HFFc6 (cell line): ENCODE data around the gene ANTKMT. TPM values are rescaled to one million over a fixed set of nuclear protein-coding genes. Genes with fewer than 3 reads are reported as not detected.

Experiments
- DNase-seq: peaks from one replicate; pipeline ENCODE4 v3.0.0-alpha.2; 2018
- H3K27ac Mint-ChIP-seq: 2 replicates; pipeline ENCODE4 v1.8.0; 2020; ENCODE audit warnings: mild to moderate bottlenecking, mixed read lengths
- H3K27me3 Mint-ChIP-seq: 2 replicates; pipeline ENCODE4 v1.8.0; 2021; ENCODE audit warnings: mild to moderate bottlenecking, moderate library complexity, mixed read lengths; ENCODE audit not compliant: insufficient read depth
- H3K36me3 Mint-ChIP-seq: 2 replicates; pipeline ENCODE4 v1.8.0; 2021; ENCODE audit warnings: low read depth, mixed read lengths
- H3K4me1 Mint-ChIP-seq: 2 replicates; pipeline ENCODE4 v1.8.0; 2020; ENCODE audit warnings: low read depth, mixed read lengths
- H3K4me3 Mint-ChIP-seq: 2 replicates; pipeline ENCODE4 v1.8.0; 2020; ENCODE audit warnings: mild to moderate bottlenecking, moderate library complexity, mixed read lengths
- H3K9me3 Mint-ChIP-seq: 2 replicates; pipeline ENCODE4 v1.8.0; 2020; ENCODE audit warnings: mild to moderate bottlenecking, mixed read lengths
- total RNA-seq, 6 experiments: library from RNA; stranded (reverse); fragmentation: NEBNext Ultra II Directional; extraction: Animal tissue kit (Norgen Biotek cat#: 25700); gene quantifications; 2 replicates in 1 of 6; 3 replicates in 5 of 6; pipeline ENCODE4 v1.2.3, GENCODE V29; 2021
- TF ChIP-seq, protein P1 (sequence below): fragments of 200-600 bp; sonication (generic); IDR thresholded peaks from 2 replicates; pipeline ENCODE4 v1.5.0; 2021; ENCODE audit warnings: antibody characterized with exemption, mild to moderate bottlenecking

Gene ANTKMT
- total RNA-seq, 6 experiments from 2014 or later, result 50.1 to 57.7 (median 54.7) TPM

DNA sequence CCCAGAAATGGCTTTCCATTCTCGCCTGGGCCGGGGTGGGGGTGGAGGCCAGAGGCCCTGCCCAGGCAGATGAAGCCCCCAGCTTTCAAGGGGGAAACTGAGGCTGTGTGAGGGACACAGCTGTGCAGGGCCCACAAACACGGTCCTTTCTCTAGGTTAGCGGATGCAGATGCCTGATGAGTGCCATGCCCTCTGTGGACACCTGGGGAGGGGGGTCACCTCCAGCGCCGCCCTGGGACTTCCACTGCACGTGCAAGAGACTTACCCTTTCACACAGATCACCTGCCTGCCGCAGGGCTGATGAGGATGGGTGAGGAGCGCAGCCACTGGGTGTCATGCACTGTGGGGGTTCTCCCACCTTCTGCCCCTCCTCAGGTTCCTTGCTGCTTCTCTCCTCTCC lies 2.6 kb upstream of the ANTKMT start:
- DNase-seq, result no peak
- Mint-ChIP-seq H3K4me3 (no peak overlapping the region), H3K27me3 (peaks cover 9% of the 10 kb centered on the region), H3K27ac (no peak overlapping the region), H3K9me3 (no peaks in the 10 kb centered on the region), H3K4me1 (peaks cover 28% of the 10 kb centered on the region), H3K36me3 (no peaks in the 10 kb centered on the region)
- TF ChIP-seq, protein P1, sequence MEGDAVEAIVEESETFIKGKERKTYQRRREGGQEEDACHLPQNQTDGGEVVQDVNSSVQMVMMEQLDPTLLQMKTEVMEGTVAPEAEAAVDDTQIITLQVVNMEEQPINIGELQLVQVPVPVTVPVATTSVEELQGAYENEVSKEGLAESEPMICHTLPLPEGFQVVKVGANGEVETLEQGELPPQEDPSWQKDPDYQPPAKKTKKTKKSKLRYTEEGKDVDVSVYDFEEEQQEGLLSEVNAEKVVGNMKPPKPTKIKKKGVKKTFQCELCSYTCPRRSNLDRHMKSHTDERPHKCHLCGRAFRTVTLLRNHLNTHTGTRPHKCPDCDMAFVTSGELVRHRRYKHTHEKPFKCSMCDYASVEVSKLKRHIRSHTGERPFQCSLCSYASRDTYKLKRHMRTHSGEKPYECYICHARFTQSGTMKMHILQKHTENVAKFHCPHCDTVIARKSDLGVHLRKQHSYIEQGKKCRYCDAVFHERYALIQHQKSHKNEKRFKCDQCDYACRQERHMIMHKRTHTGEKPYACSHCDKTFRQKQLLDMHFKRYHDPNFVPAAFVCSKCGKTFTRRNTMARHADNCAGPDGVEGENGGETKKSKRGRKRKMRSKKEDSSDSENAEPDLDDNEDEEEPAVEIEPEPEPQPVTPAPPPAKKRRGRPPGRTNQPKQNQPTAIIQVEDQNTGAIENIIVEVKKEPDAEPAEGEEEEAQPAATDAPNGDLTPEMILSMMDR, result no peak

DNA sequence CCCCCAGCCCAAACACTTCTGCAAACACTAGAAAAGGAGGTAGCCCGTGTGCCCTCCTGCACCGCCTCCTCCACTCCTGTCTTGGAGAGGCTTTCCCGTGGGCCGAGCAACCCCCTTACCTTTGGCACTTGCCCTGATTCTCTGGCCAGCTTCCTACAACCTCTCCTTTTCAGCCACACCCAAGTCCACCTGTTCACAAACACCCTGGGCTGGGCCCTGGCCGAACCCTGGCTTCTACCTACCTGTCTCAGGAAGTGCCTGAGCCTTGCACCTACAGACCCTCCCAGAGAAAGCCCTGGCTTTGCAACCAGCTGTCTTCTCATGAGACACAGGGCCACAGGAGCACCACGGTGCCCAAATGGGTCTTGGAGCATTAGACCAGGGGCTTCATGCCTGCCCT lies 2.0 kb upstream of the ANTKMT start:
- H3K27ac Mint-ChIP-seq, result no peak overlapping the region
- no peak for DNase-seq
- no peaks in the 10 kb centered on the region for H3K9me3 Mint-ChIP-seq
- TF ChIP-seq, protein P1, result no peak
- H3K27me3 Mint-ChIP-seq, result peaks cover 9% of the 10 kb centered on the region
- H3K4me3 Mint-ChIP-seq, result peak overlapping the region; percentile 91
- peaks cover 24% of the 10 kb centered on the region for H3K4me1 Mint-ChIP-seq
- no peaks in the 10 kb centered on the region for H3K36me3 Mint-ChIP-seq

DNA sequence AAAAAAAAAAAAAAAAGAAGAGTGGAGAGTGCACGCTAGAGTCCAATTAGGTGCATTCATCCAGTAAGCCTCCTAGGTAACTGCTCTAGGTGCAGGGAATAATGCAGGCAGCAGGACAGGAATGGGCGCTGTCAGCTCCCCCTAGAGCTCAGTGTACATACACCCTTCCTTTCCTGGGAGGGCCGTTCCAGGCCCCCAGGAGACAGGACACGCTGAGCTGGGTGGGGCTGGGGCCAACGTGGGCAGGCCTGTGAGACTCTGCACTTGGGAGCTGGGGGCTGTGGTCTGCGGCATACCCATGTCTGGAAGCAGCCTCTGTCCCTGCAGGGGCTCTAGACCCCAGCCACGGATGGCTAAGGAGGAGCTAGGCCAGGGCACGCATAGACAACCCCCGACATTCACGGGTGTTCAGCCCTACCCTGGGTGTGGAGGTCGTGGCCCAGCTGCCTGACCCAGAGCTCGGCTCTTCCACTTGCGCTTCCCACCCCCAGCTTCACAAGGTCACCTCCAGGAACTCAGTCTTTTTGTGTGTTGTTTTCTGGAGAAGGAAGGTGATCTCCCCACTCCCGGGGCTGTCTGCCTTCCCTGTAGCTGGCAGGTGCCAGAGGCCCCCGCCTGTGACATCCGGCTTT lies 1.0 kb upstream of the ANTKMT start:
- H3K27ac Mint-ChIP-seq, result peak overlapping the region; percentile 84
- H3K27me3 Mint-ChIP-seq, result peaks cover 9% of the 10 kb centered on the region
- DNase-seq, result no peak
- TF ChIP-seq, protein P1, result peak; percentile 26; the same call in 1 of the 2 replicates
- no peaks in the 10 kb centered on the region for H3K9me3 Mint-ChIP-seq
- peak overlapping the region; percentile 91 for H3K4me3 Mint-ChIP-seq
- no peaks in the 10 kb centered on the region for H3K36me3 Mint-ChIP-seq
- peaks cover 21% of the 10 kb centered on the region for H3K4me1 Mint-ChIP-seq

DNA sequence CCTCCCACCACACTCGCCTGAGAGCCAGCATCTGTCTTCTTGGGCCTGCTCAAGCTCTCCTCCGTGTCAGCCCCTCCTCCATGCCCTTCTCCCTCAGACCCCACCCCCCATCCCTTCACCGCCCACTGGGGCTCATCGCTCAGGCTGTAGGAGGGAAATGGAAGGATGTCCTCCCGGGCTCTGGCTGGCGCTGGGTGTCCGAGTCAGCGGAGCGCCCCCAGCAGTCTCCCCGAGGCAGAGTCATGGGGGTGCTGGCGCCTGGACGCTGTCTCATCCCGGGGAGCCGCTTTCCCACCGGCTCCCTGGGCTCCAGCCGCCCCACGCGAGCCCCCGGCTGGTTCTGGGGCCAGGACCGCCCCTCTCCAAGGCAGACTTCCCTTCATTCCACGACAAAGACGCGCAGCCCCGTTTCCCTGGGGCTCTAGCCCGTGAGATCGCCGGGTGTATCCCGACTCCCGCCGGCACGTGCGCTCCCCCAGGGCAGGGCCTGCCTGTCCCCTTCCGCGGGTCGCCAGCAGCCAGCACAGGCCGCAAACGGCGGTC lies 428 bp upstream of the ANTKMT start:
- TF ChIP-seq, protein P1, result peak; percentile 44; the same call in 1 of the 2 replicates
- H3K9me3 Mint-ChIP-seq, result no peaks in the 10 kb centered on the region
- H3K4me3 Mint-ChIP-seq, result peak overlapping the region; percentile 91
- H3K4me1 Mint-ChIP-seq, result peaks cover 21% of the 10 kb centered on the region
- DNase-seq, result peak; percentile 39
- H3K36me3 Mint-ChIP-seq, result no peaks in the 10 kb centered on the region
- peaks cover 11% of the 10 kb centered on the region for H3K27me3 Mint-ChIP-seq
- H3K27ac Mint-ChIP-seq, result peak overlapping the region; percentile 84

DNA sequence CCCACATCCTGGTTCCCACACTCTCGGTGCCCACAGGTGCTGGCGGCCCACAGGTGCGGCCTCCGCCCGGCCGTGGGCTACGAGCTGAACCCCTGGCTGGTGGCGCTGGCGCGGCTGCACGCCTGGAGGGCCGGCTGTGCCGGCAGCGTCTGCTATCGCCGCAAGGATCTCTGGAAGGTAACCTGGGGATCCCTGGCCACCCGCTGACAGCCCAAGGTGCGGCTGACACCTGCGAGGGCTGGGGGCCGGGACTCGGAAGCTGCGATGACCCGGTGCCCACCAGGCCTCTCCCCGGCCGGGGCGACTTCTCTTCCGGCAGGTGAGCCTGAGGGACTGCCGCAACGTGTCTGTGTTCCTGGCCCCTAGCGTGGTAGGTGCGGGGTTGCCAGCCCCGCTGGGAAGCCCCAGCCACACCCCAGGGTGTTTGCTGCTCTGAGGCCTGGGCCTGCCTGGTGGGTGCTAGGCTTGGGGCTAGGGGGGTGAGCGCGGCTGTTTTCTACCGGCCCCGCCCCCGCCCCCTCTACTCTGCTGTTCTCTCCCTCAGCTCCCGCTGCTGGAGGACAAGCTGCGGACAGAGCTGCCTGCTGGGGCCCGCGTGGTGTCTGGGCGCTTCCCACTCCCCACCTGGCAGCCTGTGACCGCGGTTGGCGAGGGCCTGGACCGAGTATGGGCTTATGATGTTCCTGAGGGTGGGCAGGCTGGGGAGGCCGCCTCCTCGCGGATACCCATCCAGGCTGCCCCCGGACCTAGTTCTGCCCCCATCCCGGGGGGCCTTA lies 1.0 kb downstream of the ANTKMT start:
- H3K27ac Mint-ChIP-seq, result no peak overlapping the region
- H3K4me1 Mint-ChIP-seq, result peaks cover 15% of the 10 kb centered on the region
- DNase-seq, result no peak
- no peaks in the 10 kb centered on the region for H3K36me3 Mint-ChIP-seq
- H3K27me3 Mint-ChIP-seq, result peaks cover 16% of the 10 kb centered on the region
- H3K9me3 Mint-ChIP-seq, result no peaks in the 10 kb centered on the region
- 0 out of 2 replicates have a peak overlapping the region, but pooled peaks have one; percentile 24 for H3K4me3 Mint-ChIP-seq
- TF ChIP-seq, protein P1, result no peak
